Measurements from ENCODE around the gene STOM.

DNA sequence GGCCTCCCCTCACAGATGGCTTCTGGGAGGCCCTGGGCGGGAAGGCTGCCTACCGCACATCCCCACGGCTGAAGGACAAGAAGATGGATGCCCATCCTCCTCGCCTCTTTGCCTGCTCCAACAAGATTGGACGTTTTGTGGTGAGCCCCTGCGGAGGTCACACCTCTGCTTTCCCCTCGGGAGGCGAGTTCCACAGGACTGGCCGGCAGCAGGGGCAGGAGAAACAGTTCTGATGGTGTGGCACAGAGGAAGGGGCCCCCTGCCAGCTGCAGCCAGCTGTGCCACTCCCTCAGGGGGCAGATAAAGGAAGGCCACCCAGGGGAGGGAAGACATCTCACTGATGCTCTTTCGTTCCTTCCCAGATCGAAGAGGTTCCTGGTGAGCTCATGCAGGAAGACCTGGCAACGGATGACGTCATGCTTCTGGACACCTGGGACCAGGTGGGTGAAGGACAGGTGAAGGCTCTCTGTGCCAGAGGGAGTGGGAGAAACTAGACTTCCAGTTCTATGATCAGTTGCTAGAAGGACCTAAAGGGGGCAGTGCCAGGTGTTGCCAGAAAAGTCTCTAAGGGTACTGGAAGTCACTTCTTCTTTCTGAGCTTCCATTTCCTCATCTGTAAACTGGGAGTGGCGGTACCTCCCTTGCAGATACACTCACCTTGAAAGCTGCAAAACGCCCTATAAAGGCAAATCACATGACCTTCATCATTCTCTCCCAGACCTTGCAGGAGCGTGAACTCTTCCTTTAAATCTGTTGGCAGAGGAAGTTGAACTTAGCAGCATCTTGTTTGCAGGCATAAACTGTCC is 41.0 kb downstream of the STOM start:
- no peak for TF ChIP-seq EZH2phosphoT487 (IDR thresholded peaks at IDR 0.05; ENCODE audit: low read depth)
- no peak for TF ChIP-seq CTCF (IDR thresholded peaks at IDR 0.05; ENCODE audit: low read depth, low read length)

Measured in OCI-LY3 (cell line).